ENCODE results near the gene CXCL8. TPM values are rescaled to one million over a fixed set of nuclear protein-coding genes. Genes with fewer than 3 reads are reported as not detected.

CXCL8 gene
- polyA plus RNA-seq, 1 of the 3 experiments (the other 2 are of a cell fraction), result 6.0 TPM

- Histone ChIP-seq H2AFZ (ENCODE audit: low read depth) (no peak overlapping the region), H3K4me1 (ENCODE audit: control insufficient read depth in 1 of 2, insufficient read depth in 2 of 2, low read depth in 1 of 2, low read length in 1 of 2) (peaks cover 0 to 34% of the 10 kb centered on the region in 2 experiments; a peak in 2 of 4 replicates)
- POLR2A ChIA-PET, result no interaction called here
- TF ChIP-seq NRF1 (IDR thresholded peaks at IDR 0.05; ENCODE audit: low read depth, low read length), result no peak
- TF ChIP-seq REST (IDR thresholded peaks at IDR 0.05; ENCODE audit: low read depth, low read length), result no peak
- TF ChIP-seq USF1 (IDR thresholded peaks at IDR 0.05; ENCODE audit: borderline replicate concordance, low read depth), result no peak
- no peak for TF ChIP-seq CHD2 (IDR thresholded peaks at IDR 0.05; ENCODE audit: low read length, partially characterized antibody)
- no peak for TF ChIP-seq ELF1 (IDR thresholded peaks at IDR 0.05)
- TF ChIP-seq TEAD4 (IDR thresholded peaks at IDR 0.05; ENCODE audit: borderline replicate concordance, insufficient read depth), result 0 out of 2 replicates have a peak, but pooled peaks have one; percentile 11
- TF ChIP-seq CTCF (IDR thresholded peaks at IDR 0.05), result no peak
- no peak for TF ChIP-seq EZH2phosphoT487 (IDR thresholded peaks at IDR 0.05; ENCODE audit: borderline replicate concordance, low read depth)
- TF ChIP-seq MEF2A (IDR thresholded peaks at IDR 0.05; ENCODE audit: borderline replicate concordance, low read depth), result 0 out of 2 replicates have a peak, but pooled peaks have one; percentile 42
- no peak for TF ChIP-seq RAD21 (IDR thresholded peaks at IDR 0.05; ENCODE audit: low read length)
- no peak for TF ChIP-seq SMC3 (IDR thresholded peaks at IDR 0.05; ENCODE audit: low read depth, low read length)
- TF ChIP-seq USF2 (IDR thresholded peaks at IDR 0.05; ENCODE audit: borderline replicate concordance, low read depth, low read length), result no peak
- TF ChIP-seq, protein P1, sequence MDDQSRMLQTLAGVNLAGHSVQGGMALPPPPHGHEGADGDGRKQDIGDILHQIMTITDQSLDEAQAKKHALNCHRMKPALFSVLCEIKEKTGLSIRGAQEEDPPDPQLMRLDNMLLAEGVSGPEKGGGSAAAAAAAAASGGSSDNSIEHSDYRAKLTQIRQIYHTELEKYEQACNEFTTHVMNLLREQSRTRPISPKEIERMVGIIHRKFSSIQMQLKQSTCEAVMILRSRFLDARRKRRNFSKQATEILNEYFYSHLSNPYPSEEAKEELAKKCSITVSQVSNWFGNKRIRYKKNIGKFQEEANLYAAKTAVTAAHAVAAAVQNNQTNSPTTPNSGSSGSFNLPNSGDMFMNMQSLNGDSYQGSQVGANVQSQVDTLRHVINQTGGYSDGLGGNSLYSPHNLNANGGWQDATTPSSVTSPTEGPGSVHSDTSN (IDR thresholded peaks at IDR 0.05), result peak; percentile 90
- no peak for TF ChIP-seq GATA2 (CRISPR knock-in tag; IDR thresholded peaks at IDR 0.05)
- TF ChIP-seq RFX5 (IDR thresholded peaks at IDR 0.05; ENCODE audit: low read length), result no peak
- no peak for TF ChIP-seq TAF1 (IDR thresholded peaks at IDR 0.05; ENCODE audit: borderline replicate concordance, low read depth, low read length)
- TF ChIP-seq FOSL2 (IDR thresholded peaks at IDR 0.05; ENCODE audit: borderline replicate concordance, low read depth), result peak; percentile 49; the same call in 1 of the 2 replicates
- TF ChIP-seq JUND (IDR thresholded peaks at IDR 0.05), result peak; percentile 75
- TF ChIP-seq TCF12 (IDR thresholded peaks at IDR 0.05), result peak; percentile 78
- peak; percentile 30; the same call in 1 of the 2 replicates for TF ChIP-seq FOXM1 (IDR thresholded peaks at IDR 0.05; ENCODE audit: low read depth)
- no peak for TF ChIP-seq GABPA (IDR thresholded peaks at IDR 0.05; ENCODE audit: low read depth)
- no peak for TF ChIP-seq RCOR1 (IDR thresholded peaks at IDR 0.05; ENCODE audit: low read length)
- peak; percentile 91 for TF ChIP-seq RXRA (IDR thresholded peaks at IDR 0.05; ENCODE audit: borderline replicate concordance, low read depth)
- no peak for TF ChIP-seq POLR2AphosphoS5 (IDR thresholded peaks at IDR 0.05; ENCODE audit: low read depth, low read length)
- no peak for TF ChIP-seq FOXJ3 (CRISPR knock-in tag; IDR thresholded peaks at IDR 0.05)
- TF ChIP-seq SIN3A (IDR thresholded peaks at IDR 0.05; ENCODE audit: borderline replicate concordance, low read depth, low read length), result no peak
- TF ChIP-seq MXI1 (IDR thresholded peaks at IDR 0.05; ENCODE audit: low read depth, low read length), result no peak
- TF ChIP-seq YY1 (IDR thresholded peaks at IDR 0.05; ENCODE audit: low read depth), result no peak
These were observed 18.5 kb upstream of the CXCL8 start for GRCh38 chr4:73721909-73722308.

More at GRCh38 chr4:73721909-73722308, 18.5 kb upstream of the CXCL8 start:
- Histone ChIP-seq H3K79me2 (ENCODE audit: insufficient read depth) (no peaks in the 10 kb centered on the region), H3K36me3 (replicated peaks in 1 of 2; ENCODE audit: control insufficient read depth in 1 of 2, insufficient read depth in 2 of 2, low read length in 1 of 2) (no peaks in the 10 kb centered on the region), H3K27me3 (ENCODE audit: insufficient read depth) (no peaks in the 10 kb centered on the region), H3F3A (replicated peaks; ENCODE audit: insufficient read depth) (peaks cover 42% of the 10 kb centered on the region), H3K27ac (ENCODE audit: low read depth in 2 of 2, low read length in 1 of 2) (peak overlapping the region in 1 of 2 experiments; percentile 87; a peak in 2 of 4 replicates), H3K9ac (peak overlapping the region; percentile 51; the same call in 1 of the 2 replicates), H3K4me2 (peak overlapping the region; percentile 59), H3K9me2 (no peaks in the 10 kb centered on the region), H3K9me3 (no peaks in the 10 kb centered on the region), H4K20me1 (ENCODE audit: insufficient read depth) (no peaks in the 10 kb centered on the region), H3K4me3 (ENCODE audit: low read depth in 2 of 2, low read length in 1 of 2) (no peak overlapping the region)
- WGBS (ENCODE audit: low lambda C conversion rate), result 0% methylated on average over 1 of the region's 1 CpG
- CTCF ChIA-PET, result no interaction called here
- no peak for DNase-seq
